ENCODE results near the gene EI24.
A peak's percentile ranks its signal among the peaks of the same experiment; 100 is the strongest.
"Not testable (repeated sequence)": the region's sequence is repeated elsewhere in the genome, so short reads cannot be mapped to it uniquely, and the experiment has no call there.

The EI24 gene

GRCh38 chr11:125568970-125569914 is at the start of gene EI24:
TSS of gene EI24 (plus strand) at chr11:125569477. CDS start at chr11:125572528, 3,051 bp downstream.
- DNase-seq (ENCODE audit: low read depth) = peak; percentile 80

- no peak for DNase-seq (ENCODE audit: low read depth)
These were observed 49.1 kb upstream of the EI24 start for GRCh38 chr11:125519860-125520834.

- DNase-seq (ENCODE audit: low read depth) = no peak
These were observed 44.0 kb upstream of the EI24 start for GRCh38 chr11:125525303-125525702.

GRCh38 chr11:125532668-125533067 is 36.6 kb upstream of the EI24 start:
- DNase-seq (ENCODE audit: low read depth) = no peak

GRCh38 chr11:125535585-125535984 is 33.7 kb upstream of the EI24 start:
- no peak for DNase-seq (ENCODE audit: low read depth)

- DNase-seq (ENCODE audit: low read depth) = not testable (repeated sequence)
These were observed 32.4 kb upstream of the EI24 start for GRCh38 chr11:125536834-125537233.

- no peak for DNase-seq (ENCODE audit: low read depth)
These were observed 26.6 kb upstream of the EI24 start for GRCh38 chr11:125542709-125543108.

- no peak for DNase-seq (ENCODE audit: low read depth)
These were observed 18.5 kb upstream of the EI24 start for GRCh38 chr11:125550780-125551179.

GRCh38 chr11:125551835-125552342 is 17.4 kb upstream of the EI24 start:
- DNase-seq (ENCODE audit: low read depth) = no peak

GRCh38 chr11:125552927-125553326 is 16.4 kb upstream of the EI24 start:
- DNase-seq (ENCODE audit: low read depth) = no peak

GRCh38 chr11:125553357-125553756 is 15.9 kb upstream of the EI24 start:
- DNase-seq (ENCODE audit: low read depth) = no peak

- DNase-seq (ENCODE audit: low read depth) = no peak
These were observed 15.2 kb upstream of the EI24 start for GRCh38 chr11:125554038-125554437.

GRCh38 chr11:125559888-125560287 is 9.4 kb upstream of the EI24 start:
- DNase-seq (ENCODE audit: low read depth) = no peak

- no peak for DNase-seq (ENCODE audit: low read depth)
These were observed 7.4 kb upstream of the EI24 start for GRCh38 chr11:125561924-125562323.

- DNase-seq (ENCODE audit: low read depth) = no peak
These were observed 6.8 kb upstream of the EI24 start for GRCh38 chr11:125562430-125562829.

- DNase-seq (ENCODE audit: low read depth) = no peak
These were observed 4.9 kb upstream of the EI24 start for GRCh38 chr11:125564357-125564756.

- no peak for DNase-seq (ENCODE audit: low read depth)
These were observed 3.0 kb upstream of the EI24 start for GRCh38 chr11:125566235-125566634.

GRCh38 chr11:125569915-125570621 is 791 bp downstream of the EI24 start:
- no peak for DNase-seq (ENCODE audit: low read depth)

GRCh38 chr11:125570952-125571351 is 1.7 kb downstream of the EI24 start:
- DNase-seq (ENCODE audit: low read depth) = no peak

- no peak for DNase-seq (ENCODE audit: low read depth)
These were observed 3.6 kb downstream of the EI24 start for GRCh38 chr11:125572916-125573315.

GRCh38 chr11:125577181-125577580 is 7.9 kb downstream of the EI24 start:
- not testable (repeated sequence) for DNase-seq (ENCODE audit: low read depth)

GRCh38 chr11:125578783-125579182 is 9.5 kb downstream of the EI24 start:
- DNase-seq (ENCODE audit: low read depth) = no peak

Data from activated T-cell treated with anti-CD3 and anti-CD28 coated beads for 1 hour (primary cell).